GM12873 (cell line): Measurements from ENCODE around the gene RPS6KC1.

Experiments
- CTCF ChIP-seq: IDR thresholded peaks from 2 replicates; pipeline ENCODE4 v1.5.1; 2012; ENCODE audit warnings: low read depth, mild to moderate bottlenecking, moderate library complexity, low read length, control low read depth; ENCODE audit not compliant: insufficient read depth; ENCODE audit errors: missing control alignments

The RPS6KC1 gene

GRCh38 chr1:213303286-213303685 is 252.2 kb downstream of the RPS6KC1 start:
- no peak for TF ChIP-seq CTCF

- TF ChIP-seq CTCF: no peak
These were observed 264.5 kb downstream of the RPS6KC1 start for GRCh38 chr1:213315571-213315970.

DNA sequence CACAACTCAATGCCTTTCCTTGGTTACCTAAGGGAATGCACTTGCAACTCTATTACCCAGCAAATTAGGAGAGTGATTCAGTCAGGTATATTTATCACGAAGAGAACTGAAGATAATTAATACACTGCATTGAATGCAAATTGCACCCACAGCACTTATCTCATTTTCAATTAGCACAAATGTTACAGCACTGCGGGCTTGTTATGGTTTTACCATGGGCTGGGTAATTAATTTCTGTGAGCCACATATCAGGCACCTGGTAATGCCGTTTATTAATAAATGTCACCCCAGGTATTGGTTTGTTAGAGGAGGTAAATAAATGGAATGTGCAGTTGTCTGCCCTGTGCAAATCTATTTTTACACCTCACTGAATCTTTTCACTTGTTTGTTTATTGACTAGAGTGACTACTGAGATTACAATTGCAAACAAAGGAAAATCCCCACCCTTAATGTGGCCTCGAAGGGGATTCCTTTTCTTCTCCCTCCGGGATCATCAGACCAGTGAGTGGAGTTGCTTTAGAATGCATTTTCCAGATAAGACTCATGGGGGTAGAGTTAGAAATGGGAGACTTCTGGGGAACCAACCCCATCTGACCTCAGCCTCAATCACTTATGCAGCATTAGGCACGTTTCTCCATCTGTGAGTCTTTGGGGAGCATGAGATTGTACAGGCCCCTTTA is 269.3 kb downstream of the RPS6KC1 start:
- TF ChIP-seq CTCF: no peak
